ENCODE data around the gene DDX51. TPM values are rescaled to one million over a fixed set of nuclear protein-coding genes. Genes with fewer than 3 reads are reported as not detected.
"Not testable (repeated sequence)": the region's sequence is repeated elsewhere in the genome, so short reads cannot be mapped to it uniquely, and the experiment has no call there.

Gene DDX51
- total RNA-seq, 1 experiment from 2014 or later: 12.5 TPM

DNA sequence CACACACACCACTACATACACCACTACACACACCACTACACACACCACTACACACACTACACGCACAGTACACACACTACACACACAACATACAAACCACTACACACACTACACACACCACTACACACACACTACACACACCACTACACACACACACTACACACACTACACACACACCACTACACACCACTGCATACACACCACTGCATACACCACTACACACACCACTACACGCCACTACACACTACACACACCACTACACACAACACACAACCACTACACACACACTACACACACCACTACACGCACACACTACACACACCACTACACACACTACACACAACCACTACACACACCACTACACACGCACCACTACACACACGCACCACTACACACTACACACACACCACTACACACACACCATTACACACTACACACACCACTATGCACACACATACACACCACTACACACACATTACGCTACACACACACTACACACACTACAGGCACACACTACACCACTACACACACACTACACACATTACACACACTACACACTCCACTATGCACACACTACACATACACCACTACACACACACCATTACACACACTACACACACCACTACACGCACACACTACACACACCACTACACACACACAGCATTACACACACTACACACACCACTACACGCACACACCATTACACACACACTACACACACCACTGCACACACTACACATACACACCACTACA is 12.6 kb upstream of the DDX51 start:
- no peaks in the 10 kb centered on the region for H3K27me3 ChIP-seq
- H3K9me3 ChIP-seq (replicated peaks): no peaks in the 10 kb centered on the region; the same call in 1 of the 2 replicates
- H3K4me3 ChIP-seq: no peak overlapping the region
- H3K27ac ChIP-seq: no peak overlapping the region
- no peak for DNase-seq
- H3K4me1 ChIP-seq: no peaks in the 10 kb centered on the region
- peaks cover 10% of the 10 kb centered on the region; the same call in 1 of the 2 replicates for H3K36me3 ChIP-seq

DNA sequence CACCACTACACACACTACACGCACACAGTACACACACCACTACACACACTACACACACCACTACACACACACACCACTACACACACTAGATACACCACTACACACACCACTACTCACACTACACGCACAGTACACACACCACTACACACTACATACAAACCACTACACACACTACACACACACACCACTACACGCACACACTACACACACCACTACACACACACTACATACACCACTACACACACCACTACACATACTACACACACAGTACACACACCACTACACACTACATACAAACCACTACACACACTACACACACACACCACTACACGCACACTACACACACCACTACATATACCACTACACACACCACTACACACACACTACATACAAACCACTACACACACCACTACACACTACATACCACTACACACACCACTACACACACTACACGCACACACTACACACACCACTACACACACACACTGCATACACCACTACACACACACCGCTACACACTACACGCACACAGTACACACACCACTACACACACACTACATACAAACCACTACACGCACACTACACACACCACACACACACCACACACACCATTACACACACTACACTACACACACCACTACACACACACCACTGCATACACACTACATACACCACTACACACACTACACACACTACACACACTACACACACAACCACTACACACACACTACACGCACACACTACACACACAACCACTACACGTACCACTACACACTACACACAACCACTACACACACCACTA is 11.9 kb upstream of the DDX51 start:
- H3K4me1 ChIP-seq: no peaks in the 10 kb centered on the region
- H3K27me3 ChIP-seq: no peaks in the 10 kb centered on the region
- peaks cover 17% of the 10 kb centered on the region; the same call in 1 of the 2 replicates for H3K36me3 ChIP-seq
- no peaks in the 10 kb centered on the region; the same call in 1 of the 2 replicates for H3K9me3 ChIP-seq (replicated peaks)
- no peak overlapping the region for H3K4me3 ChIP-seq
- no peak for DNase-seq
- H3K27ac ChIP-seq: no peak overlapping the region

GRCh38 chr12:132154941-132155770 is 11.0 kb upstream of the DDX51 start:
- Histone ChIP-seq H3K27me3 (no peaks in the 10 kb centered on the region), H3K9me3 (replicated peaks) (no peaks in the 10 kb centered on the region; the same call in 1 of the 2 replicates), H3K36me3 (peaks cover 18% of the 10 kb centered on the region; the same call in 1 of the 2 replicates), H3K4me1 (no peaks in the 10 kb centered on the region), H3K27ac (no peak overlapping the region), H3K4me3 (no peak overlapping the region)
- no peak for DNase-seq

DNA sequence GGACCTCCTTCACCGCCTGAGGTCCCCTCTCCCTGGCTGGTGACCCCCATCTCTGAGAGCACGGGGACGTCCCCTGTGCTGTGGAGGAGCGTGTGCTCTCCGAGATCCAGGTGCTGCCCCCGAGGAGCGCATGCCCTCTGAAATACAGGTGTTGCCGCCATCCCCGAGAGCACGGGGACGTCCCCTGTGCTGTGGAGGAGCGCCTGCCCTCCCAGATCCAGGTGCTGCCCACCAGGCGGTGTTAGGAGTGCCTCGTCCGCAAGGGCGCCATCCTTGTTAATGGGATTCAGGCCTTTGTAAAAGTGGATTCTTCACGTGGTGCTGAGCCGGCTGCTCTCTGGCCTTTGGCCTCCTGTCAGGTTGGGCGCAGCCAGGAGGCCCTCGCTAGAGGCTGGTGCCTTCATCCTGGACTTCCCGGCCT is 10.2 kb upstream of the DDX51 start:
- Histone ChIP-seq H3K27me3 (no peaks in the 10 kb centered on the region), H3K4me3 (no peak overlapping the region), H3K9me3 (replicated peaks) (no peaks in the 10 kb centered on the region; the same call in 1 of the 2 replicates), H3K27ac (no peak overlapping the region), H3K36me3 (peaks cover 18% of the 10 kb centered on the region; the same call in 1 of the 2 replicates), H3K4me1 (no peaks in the 10 kb centered on the region)
- DNase-seq: no peak

- no peaks in the 10 kb centered on the region; the same call in 1 of the 2 replicates for H3K9me3 ChIP-seq (replicated peaks)
- DNase-seq: peak; percentile 45 to 65
- H3K27ac ChIP-seq: no peak overlapping the region
- H3K36me3 ChIP-seq: peaks cover 18% of the 10 kb centered on the region; the same call in 1 of the 2 replicates
- H3K27me3 ChIP-seq: no peaks in the 10 kb centered on the region
- no peak overlapping the region for H3K4me3 ChIP-seq
- H3K4me1 ChIP-seq: no peaks in the 10 kb centered on the region
Observed at GRCh38 chr12:132153501-132154340, 9.6 kb upstream of the DDX51 start.

- H3K4me1 ChIP-seq: no peaks in the 10 kb centered on the region
- H3K9me3 ChIP-seq (replicated peaks): no peaks in the 10 kb centered on the region; the same call in 1 of the 2 replicates
- no peaks in the 10 kb centered on the region for H3K27me3 ChIP-seq
- H3K4me3 ChIP-seq: no peak overlapping the region
- H3K27ac ChIP-seq: no peak overlapping the region
- no peak for DNase-seq
- H3K36me3 ChIP-seq: peaks cover 18% of the 10 kb centered on the region; the same call in 1 of the 2 replicates
Observed at GRCh38 chr12:132152953-132153352, 8.8 kb upstream of the DDX51 start.

GRCh38 chr12:132152411-132152821 is 8.3 kb upstream of the DDX51 start:
- DNase-seq: no peak
- Histone ChIP-seq H3K27ac (no peak overlapping the region), H3K27me3 (no peaks in the 10 kb centered on the region), H3K36me3 (peaks cover 14% of the 10 kb centered on the region; the same call in 1 of the 2 replicates), H3K4me1 (no peaks in the 10 kb centered on the region), H3K4me3 (no peak overlapping the region), H3K9me3 (replicated peaks) (no peaks in the 10 kb centered on the region)

GRCh38 chr12:132151766-132152410 is 7.8 kb upstream of the DDX51 start:
- Histone ChIP-seq H3K4me3 (no peak overlapping the region), H3K36me3 (peaks cover 14% of the 10 kb centered on the region; the same call in 1 of the 2 replicates), H3K4me1 (no peaks in the 10 kb centered on the region), H3K27ac (no peak overlapping the region), H3K9me3 (replicated peaks) (no peaks in the 10 kb centered on the region), H3K27me3 (no peaks in the 10 kb centered on the region)
- DNase-seq: no peak

GRCh38 chr12:132151145-132151765 is 7.1 kb upstream of the DDX51 start:
- Histone ChIP-seq H3K4me1 (no peaks in the 10 kb centered on the region), H3K4me3 (no peak overlapping the region), H3K9me3 (replicated peaks) (no peaks in the 10 kb centered on the region), H3K27ac (no peak overlapping the region), H3K36me3 (peaks cover 14% of the 10 kb centered on the region; the same call in 1 of the 2 replicates), H3K27me3 (no peaks in the 10 kb centered on the region)
- no peak for DNase-seq

- Histone ChIP-seq H3K9me3 (replicated peaks) (no peaks in the 10 kb centered on the region), H3K27me3 (no peaks in the 10 kb centered on the region), H3K4me3 (no peak overlapping the region), H3K27ac (no peak overlapping the region), H3K36me3 (peaks cover 15% of the 10 kb centered on the region; the same call in 1 of the 2 replicates), H3K4me1 (no peaks in the 10 kb centered on the region)
- no peak for DNase-seq
Observed at GRCh38 chr12:132150780-132151144, 6.6 kb upstream of the DDX51 start.

DNA sequence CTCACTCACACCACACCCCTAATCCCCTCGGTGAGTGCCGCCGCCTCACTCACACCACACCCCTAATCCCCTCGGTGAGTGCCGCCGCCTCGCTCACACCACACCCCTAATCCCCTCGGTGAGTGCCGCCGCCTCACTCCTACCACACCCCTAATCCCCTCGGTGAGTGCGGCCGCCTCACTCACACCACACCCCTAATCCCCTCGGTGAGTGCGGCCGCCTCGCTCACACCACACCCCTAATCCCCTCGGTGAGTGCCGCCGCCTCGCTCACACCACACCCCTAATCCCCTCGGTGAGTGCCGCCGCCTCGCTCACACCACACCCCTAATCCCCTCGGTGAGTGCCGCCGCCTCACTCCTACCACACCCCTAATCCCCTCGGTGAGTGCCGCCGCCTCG is 5.4 kb upstream of the DDX51 start:
- not testable (repeated sequence) for H3K27me3 ChIP-seq; H3K9me3 ChIP-seq (replicated peaks)

DNA sequence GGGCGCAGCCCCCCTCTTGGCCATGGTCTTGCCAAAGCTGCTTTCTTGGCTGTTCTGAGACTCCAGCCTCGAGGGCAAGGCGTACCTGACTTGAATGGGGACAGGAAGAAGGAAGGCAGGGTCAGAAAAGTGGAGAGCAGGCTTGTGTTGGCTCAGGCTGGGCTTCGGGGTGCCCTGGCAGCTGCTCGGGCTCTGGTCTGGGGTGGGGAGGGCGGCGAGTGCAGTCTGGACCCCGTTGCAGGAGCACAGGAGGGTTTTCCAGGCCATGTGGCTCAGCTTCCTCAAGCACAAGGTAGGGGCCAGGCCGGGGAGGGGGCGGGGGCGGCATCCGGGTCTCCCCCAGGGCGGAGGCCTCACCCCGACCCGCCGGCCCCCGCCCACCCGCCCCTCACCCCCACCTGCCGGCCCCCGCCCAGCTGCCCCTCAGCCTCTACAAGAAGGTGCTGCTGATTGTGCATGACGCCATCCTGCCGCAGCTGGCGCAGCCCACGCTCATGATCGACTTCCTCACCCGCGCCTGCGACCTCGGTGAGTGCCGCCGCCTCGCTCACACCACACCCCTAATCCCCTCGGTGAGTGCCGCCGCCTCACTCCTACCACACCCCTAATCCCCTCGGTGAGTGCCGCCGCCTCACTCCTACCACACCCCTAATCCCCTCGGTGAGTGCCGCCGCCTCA is 4.4 kb upstream of the DDX51 start:
- Histone ChIP-seq H3K4me1 (no peaks in the 10 kb centered on the region), H3K9me3 (replicated peaks) (no peaks in the 10 kb centered on the region), H3K4me3 (no peak overlapping the region), H3K27ac (no peak overlapping the region), H3K27me3 (no peaks in the 10 kb centered on the region), H3K36me3 (peaks cover 16% of the 10 kb centered on the region; the same call in 1 of the 2 replicates)
- no peak for DNase-seq

More for the DNA sequence above, 5.4 kb upstream of the DDX51 start:
- not testable (repeated sequence) for H3K4me1 ChIP-seq, H3K4me3 ChIP-seq, DNase-seq, H3K27ac ChIP-seq
- peaks cover 16% of the 10 kb centered on the region; the same call in 1 of the 2 replicates for H3K36me3 ChIP-seq

All from SJCRH30 (cell line).